Measurements from ENCODE around the gene CCSER2.

GRCh38 chr10:84335516-84335915 lies 7.1 kb downstream of the CCSER2 start:
- TF ChIP-seq CTCF (IDR thresholded peaks at IDR 0.05) (no peak), POLR2AphosphoS5 (IDR thresholded peaks at IDR 0.05) (no peak), POLR2A (IDR thresholded peaks at IDR 0.05; ENCODE audit: low read depth) (no peak)

All from esophagus muscularis mucosa (tissue), 3 donors.